ENCODE data around the gene PRKG1. TPM values are rescaled to one million over a fixed set of nuclear protein-coding genes. Genes with fewer than 3 reads are reported as not detected.

The PRKG1 gene
- total and polyA plus RNA-seq, 2 experiments from 2014 or later: 18.2 to 21.1 TPM

- Mint-ChIP-seq H3K27me3 (ENCODE audit: insufficient read depth, low read depth, poor library complexity) (peaks cover 2% of the 10 kb centered on the region), H3K27ac (peak overlapping the region; percentile 94), H3K4me1 (peaks cover 48% of the 10 kb centered on the region), H3K9me3 (no peaks in the 10 kb centered on the region), H3K4me3 (peak overlapping the region; percentile 51), H3K36me3 (ENCODE audit: low read depth) (no peaks in the 10 kb centered on the region)
- H3K36me3 ChIP-seq (ENCODE audit: insufficient read depth): no peaks in the 10 kb centered on the region
- no peaks in the 10 kb centered on the region for H4K20me1 ChIP-seq (replicated peaks; ENCODE audit: insufficient read depth)
- no peaks in the 10 kb centered on the region for H3F3A ChIP-seq (replicated peaks; ENCODE audit: low read depth)
- no peak overlapping the region for H3K4me3 ChIP-seq
- H3K79me2 ChIP-seq (replicated peaks; ENCODE audit: insufficient read depth): peaks cover 12% of the 10 kb centered on the region
- ATAC-seq (peak; percentile 81), DNase-seq (ENCODE audit: low spot score) (peak; percentile 71)
- H2AFZ ChIP-seq: no peak overlapping the region
- H3K27ac ChIP-seq (ENCODE audit: low read depth): peak overlapping the region; percentile 63
- H3K4me2 ChIP-seq: peak overlapping the region; percentile 52
- H3K9me2 ChIP-seq (ENCODE audit: insufficient read depth): no peaks in the 10 kb centered on the region
- TF ChIP-seq ZNF331 (CRISPR knock-in tag; IDR thresholded peaks at IDR 0.05; ENCODE audit: low read depth) (no peak), CTCF (conservative IDR thresholded peaks at IDR 0.05; ENCODE audit: low read depth in 2 of 2) (peak; percentile 40 to 41), ZNF114 (CRISPR knock-in tag; IDR thresholded peaks at IDR 0.05) (no peak), EZH2 (IDR thresholded peaks at IDR 0.05; ENCODE audit: low read depth, unreplicated experiment) (no peak), JUNB (IDR thresholded peaks at IDR 0.05; ENCODE audit: unreplicated experiment) (no peak), REST (IDR thresholded peaks at IDR 0.05; ENCODE audit: unreplicated experiment) (no peak)
- H3K27me3 ChIP-seq (ENCODE audit: insufficient read depth): no peaks in the 10 kb centered on the region
- peaks cover 41% of the 10 kb centered on the region for H3K4me1 ChIP-seq (ENCODE audit: insufficient read depth)
These were observed 9.1 kb downstream of the PRKG1 start for GRCh38 chr10:51083356-51083853.

- Histone ChIP-seq H3K9me2 (ENCODE audit: insufficient read depth) (no peaks in the 10 kb centered on the region), H3K36me3 (ENCODE audit: insufficient read depth) (no peaks in the 10 kb centered on the region), H3K4me2 (no peak overlapping the region), H2AFZ (no peak overlapping the region), H3K79me2 (replicated peaks; ENCODE audit: insufficient read depth) (peaks cover 16% of the 10 kb centered on the region), H4K20me1 (replicated peaks; ENCODE audit: insufficient read depth) (no peaks in the 10 kb centered on the region), H3K4me1 (ENCODE audit: insufficient read depth) (peaks cover 34% of the 10 kb centered on the region), H3K4me3 (no peak overlapping the region), H3K27me3 (ENCODE audit: insufficient read depth) (no peaks in the 10 kb centered on the region), H3K27ac (ENCODE audit: low read depth) (no peak overlapping the region), H3F3A (replicated peaks; ENCODE audit: low read depth) (no peaks in the 10 kb centered on the region)
- no peak for DNase-seq (ENCODE audit: low spot score)
- Mint-ChIP-seq H3K4me3 (no peak overlapping the region), H3K4me1 (peaks cover 35% of the 10 kb centered on the region), H3K27ac (0 out of 2 replicates have a peak overlapping the region, but pooled peaks have one; percentile 30), H3K9me3 (no peaks in the 10 kb centered on the region), H3K27me3 (ENCODE audit: insufficient read depth, low read depth, poor library complexity) (peaks cover 2% of the 10 kb centered on the region), H3K36me3 (ENCODE audit: low read depth) (no peaks in the 10 kb centered on the region)
- no peak for ATAC-seq
- no peak for TF ChIP-seq REST (IDR thresholded peaks at IDR 0.05; ENCODE audit: unreplicated experiment)
- no peak for TF ChIP-seq CTCF (conservative IDR thresholded peaks at IDR 0.05; ENCODE audit: low read depth in 2 of 2)
- TF ChIP-seq CREB1 (CRISPR knock-in tag; IDR thresholded peaks at IDR 0.05; ENCODE audit: low read depth): no peak
- TF ChIP-seq EZH2phosphoT487 (IDR thresholded peaks at IDR 0.05; ENCODE audit: unreplicated experiment): no peak
- no peak for TF ChIP-seq ZNF114 (CRISPR knock-in tag; IDR thresholded peaks at IDR 0.05)
- TF ChIP-seq JUNB (IDR thresholded peaks at IDR 0.05; ENCODE audit: unreplicated experiment): no peak
- no peak for TF ChIP-seq NANOG (IDR thresholded peaks at IDR 0.05; ENCODE audit: borderline replicate concordance)
- TF ChIP-seq POLR2AphosphoS5 (IDR thresholded peaks at IDR 0.05; ENCODE audit: low read depth): no peak
These were observed 10.9 kb downstream of the PRKG1 start for GRCh38 chr10:51085204-51085603.

All from GM23338 (cell line).